Anterior cingulate cortex (tissue), 58 donors: ENCODE results near the gene TUT4.
A peak's percentile ranks its signal among the peaks of the same experiment; 100 is the strongest.

Source experiments
- DNase-seq, 58 donors: peaks; one replicate each; lab custom pipeline; 2025; lab: John Stamatoyannopoulos, UW

The TUT4 gene

DNA sequence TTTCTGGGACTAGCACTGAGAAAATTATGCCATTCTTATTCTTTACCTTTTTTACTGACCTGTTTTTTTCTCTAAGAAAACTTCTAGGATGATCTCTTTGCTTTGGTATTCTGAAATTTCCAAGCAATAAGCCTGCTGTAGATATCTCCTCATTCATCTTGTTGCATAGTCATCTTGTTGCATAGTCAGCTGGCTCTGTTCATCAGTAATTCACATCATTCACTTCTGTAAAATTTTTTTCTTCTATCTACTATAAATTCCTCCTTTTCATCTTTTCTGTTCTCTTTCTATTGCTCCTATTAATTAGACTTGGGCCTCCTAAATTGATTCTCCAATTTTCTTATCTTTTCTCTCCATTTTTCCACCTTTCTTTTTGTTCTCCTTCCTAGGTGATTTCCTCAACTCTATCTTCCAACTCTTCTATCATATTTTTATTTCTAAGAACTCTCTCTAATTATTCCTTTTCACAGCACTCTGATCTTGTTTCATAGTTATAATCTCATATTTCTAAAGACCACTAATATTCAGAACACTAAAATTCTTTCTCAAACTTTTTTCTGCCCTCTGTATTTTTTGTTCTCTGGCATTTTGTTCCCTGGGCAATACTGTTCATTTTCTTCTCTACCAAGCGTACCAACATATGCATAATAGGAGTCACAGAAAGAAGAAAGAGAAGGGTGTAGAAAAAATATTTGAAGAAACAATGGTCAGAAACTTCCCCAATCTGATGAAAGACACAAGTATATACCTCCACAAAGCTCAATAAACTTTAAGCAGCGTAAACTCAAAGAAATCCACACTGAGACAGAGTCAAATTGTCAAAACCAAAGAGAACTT, 17.7 kb downstream of the TUT4 start:
- no peak for DNase-seq

GRCh38 chr1:52533713-52534112, 19.2 kb downstream of the TUT4 start:
- no peak for DNase-seq

GRCh38 chr1:52532731-52533327, 20.1 kb downstream of the TUT4 start:
- DNase-seq: no peak

DNA sequence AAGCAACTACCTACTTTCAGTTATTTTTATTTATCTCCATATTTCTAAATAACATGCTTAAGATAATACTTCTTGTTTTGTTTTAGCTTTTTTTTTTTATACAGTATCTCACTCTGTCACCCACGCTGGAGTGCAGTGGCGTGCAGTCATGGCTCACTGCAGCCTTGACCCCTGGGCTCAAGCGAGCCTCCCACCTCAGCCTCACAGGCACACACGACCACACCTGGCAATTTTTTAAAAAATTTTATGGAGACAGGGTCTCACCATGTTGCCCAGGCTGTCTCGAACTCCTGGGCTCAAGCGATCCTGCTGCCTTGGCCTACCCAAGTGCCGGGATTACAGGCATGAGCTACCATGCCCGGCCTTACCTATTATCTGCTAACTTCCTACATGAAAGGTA, 20.6 kb downstream of the TUT4 start:
- DNase-seq: no peak

DNA sequence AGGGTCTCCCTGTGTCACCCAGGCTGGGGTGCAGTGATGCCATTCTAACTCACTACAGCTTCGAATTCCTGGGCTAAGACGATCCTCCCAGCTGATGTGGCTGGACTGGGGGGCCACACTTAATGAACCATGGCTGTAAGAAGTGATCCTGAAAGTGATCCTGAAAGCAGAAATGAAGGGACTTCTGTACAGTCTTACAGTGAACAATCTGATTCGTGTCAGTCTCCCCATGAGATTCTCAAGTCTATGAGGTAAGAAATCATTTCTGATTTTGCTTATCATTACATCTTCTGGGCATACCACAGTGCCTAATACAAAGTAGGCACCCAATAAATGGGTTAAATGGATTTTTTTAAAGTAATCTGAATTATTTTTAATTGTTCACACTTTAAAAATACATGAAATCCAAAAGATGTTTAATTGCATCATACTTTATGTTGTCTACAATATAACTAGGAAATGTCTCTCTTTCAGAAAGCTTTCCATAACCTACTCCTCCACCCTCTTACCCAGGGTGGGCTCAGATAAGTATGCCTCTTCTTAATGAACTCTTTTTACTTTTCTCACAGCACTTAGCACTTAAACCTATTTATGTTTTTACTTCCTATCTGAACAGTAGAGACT, 21.5 kb downstream of the TUT4 start:
- DNase-seq: no peak

DNA sequence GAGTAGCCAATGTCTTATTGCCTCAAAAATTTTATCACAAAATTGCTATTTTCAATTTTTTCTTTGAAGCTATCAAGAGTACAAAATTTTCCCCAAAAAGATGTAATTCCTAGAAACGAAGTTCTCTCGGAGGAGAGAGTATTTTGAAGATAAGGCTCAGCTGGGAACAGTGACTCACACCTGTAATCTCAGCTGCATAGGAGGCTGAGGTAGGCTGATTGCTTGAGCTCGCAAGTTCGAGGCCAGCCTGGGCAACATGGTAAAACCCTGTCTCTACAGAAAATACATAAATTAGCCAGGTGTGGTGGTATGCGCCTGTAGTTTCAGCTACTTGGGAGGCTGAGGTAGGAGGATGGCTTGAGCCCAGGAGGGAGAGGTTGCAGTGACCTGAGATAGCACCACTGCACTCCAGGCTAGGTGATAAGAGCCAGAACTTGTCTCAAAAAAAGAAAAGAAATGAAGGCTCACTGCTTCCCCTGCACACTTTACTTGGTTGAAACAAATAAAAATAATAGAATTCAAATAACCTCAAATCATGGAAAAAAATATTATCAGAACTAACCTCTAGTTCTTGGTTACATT, 22.2 kb downstream of the TUT4 start:
- DNase-seq: no peak

DNA sequence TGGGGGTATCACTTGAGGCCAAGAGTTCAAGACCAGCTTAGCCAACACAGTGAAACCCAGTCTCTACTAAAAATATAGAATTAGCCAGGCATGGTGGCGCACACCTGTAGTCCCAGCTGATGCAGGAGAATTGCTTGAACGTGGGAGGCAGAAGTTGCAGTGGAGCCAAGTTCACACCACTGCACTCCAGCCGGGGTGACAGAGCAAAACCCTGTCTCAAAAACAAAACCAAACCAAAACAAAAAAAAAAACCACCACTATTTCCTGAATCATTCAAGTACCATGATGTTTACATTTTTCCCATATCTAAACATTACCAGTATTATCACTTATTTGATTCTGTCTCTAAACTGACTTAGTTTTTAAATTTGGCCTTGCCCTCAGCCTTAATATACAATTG, 29.5 kb downstream of the TUT4 start:
- DNase-seq: no peak

DNA sequence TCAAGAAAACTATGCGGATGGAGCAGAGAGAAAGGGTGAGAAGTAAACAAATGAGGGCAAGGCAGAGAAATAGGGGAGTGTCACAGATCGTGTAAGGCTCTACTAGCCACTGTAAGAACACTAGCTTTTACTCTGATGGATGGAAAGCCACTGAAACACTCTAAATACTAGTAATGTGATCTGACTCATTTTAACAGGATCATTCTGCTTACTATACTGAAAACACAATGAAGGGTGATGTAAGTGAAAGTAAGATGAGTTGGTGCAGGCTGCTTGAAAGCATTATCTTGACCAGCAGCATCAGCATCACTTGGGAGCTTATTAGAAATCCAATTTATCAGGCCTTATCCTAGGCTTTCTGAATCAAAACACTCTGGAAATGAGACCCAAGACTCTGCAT, 32.7 kb downstream of the TUT4 start:
- no peak for DNase-seq

GRCh38 chr1:52518962-52519361, 33.9 kb downstream of the TUT4 start:
- DNase-seq: no peak

DNA sequence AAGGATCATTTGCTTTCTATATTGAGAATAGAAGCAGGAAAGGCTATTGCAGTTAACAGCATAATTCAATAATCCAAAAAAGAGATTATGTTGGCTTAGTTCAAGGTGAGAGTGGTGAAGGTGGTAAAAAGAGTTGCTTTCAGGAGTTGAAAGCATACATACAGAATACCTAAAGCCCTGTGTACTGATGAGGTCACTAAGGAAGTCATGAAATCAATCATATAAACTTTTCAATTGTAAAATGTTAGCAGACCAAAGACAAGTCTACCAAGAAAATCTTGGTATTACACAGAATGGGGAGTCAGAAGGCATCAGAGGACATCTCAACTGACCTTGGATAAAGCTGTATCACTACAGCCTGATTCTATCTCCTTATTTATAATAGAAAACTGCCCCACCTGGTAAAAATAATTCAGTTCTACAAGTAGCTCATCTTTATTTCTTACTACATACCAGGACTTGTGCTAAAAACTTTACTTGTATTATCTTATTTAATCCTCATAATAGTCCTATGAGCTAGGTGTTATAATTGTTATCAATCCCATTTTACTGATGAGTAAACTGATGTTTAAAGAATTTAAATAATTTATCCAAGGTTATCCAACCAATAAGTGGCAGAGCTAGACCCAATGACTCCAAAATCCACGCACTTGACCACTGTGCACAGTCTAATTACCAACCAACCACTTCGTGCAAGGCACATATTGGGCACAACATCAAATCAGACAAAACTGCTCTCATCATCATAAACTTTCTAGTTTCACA, 40.9 kb downstream of the TUT4 start:
- no peak for DNase-seq

DNA sequence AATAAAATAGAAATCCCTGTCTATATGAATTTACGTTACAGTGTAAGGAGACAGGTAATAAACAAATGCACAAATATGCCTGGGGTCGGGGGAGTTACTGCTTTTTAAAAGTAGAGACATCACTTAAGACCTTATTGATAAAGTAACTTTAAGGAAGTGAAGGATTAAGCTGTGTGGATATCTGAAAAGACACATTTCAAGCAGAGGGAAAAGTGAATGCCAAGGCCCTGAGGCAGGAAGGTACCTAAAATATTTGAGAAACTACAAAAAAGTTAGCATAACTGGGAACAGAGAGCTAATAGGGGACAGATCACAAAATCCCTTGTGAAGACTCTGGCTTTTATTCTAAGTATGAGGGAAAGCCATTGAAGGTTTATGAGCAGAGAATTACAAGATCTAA, 41.5 kb downstream of the TUT4 start:
- no peak for DNase-seq

DNA sequence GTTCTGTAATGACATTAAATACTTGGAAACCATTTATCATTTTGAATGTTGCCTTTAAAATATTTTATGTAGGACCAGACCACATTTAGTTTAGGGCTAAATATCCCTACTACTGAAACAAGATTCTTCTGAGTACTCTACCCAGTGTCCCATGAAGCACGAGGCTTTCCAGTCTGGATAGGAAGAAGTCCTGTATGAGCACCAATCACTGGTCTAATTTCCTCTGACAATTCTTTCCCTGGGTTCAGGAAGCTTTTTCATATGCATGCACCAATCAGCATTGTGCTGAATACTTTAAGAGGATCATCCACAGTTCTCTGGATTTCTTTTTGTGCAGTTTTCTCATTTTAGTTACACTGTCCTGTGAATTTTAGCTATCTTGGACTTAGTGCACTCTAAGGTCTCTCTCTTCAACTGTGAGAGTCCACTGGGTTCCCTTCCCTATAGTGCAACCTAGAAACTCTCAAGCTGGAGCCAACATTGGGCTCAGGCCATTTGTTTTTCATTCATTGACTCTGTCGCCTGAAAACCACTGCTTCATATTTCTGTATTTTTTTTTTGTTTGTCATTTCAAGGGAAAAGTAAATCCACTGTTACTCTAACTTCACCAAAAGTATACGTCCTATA, 45.9 kb downstream of the TUT4 start:
- no peak for DNase-seq

DNA sequence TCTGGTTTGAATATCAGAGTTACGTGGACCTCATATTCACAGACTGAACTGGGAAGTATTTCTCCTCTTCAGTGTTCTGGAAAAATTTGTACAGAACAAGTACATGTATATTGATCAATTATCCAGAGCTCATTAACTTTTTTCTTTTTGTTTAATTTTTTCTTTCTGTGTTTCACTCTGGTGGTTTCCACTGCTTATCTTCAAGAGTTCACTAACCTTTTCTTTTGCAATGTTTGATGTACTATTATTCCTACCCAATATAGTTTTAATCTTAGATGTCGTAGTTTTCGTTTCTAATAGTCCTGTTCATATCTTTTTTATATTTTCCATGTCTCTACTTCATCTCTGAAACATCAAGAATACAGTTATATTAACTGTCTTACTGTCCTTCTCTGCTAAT, 46.5 kb downstream of the TUT4 start:
- no peak for DNase-seq

DNA sequence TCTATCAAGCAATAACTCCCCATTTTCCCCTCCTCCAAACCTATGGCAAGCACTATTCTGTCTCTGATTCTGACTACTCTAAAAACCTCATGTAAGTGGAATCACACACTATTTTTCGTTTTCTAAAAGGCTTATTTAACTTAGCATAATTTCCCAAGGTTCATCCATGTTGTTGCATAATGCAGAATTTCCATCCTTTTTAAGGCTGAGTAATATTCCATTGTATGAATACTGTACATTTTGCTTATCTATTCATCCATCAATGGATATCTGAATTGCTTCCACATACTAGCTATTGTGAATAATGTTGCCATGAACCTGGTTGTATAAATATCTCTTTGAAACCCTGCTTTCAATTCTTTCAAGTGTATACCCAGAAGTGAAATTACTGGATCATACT, 48.2 kb downstream of the TUT4 start:
- DNase-seq: no peak

GRCh38 chr1:52503706-52504105, 49.2 kb downstream of the TUT4 start:
- DNase-seq: no peak

GRCh38 chr1:52502789-52503188, 50.1 kb downstream of the TUT4 start:
- peak in 4 of 58 donors; percentile 2 to 36 (median 2) for DNase-seq

- no peak for DNase-seq
Observed at GRCh38 chr1:52487632-52488031, 65.3 kb downstream of the TUT4 start.

GRCh38 chr1:52482326-52483004, 70.4 kb downstream of the TUT4 start:
- DNase-seq: peak in 1 of 58 donors; percentile 4

DNA sequence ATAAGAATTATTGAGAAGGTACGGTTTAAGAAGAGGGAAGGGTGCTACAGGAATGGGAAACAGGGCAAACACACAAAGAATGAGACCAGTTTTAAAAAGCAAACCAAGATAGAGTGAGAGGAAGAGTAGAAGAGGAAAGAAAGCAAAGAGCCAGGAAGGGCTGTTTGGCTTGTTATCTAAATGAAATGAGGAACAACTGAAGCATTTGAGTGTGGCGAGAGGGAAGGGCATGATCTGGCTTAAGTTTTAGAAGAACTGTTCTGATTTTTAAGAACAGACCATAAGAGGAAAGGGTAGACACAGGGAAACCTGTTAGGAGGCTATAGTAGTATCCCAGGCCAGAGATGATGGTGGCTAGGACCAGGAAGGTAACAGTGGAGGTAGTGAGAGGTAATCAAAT, 73.8 kb downstream of the TUT4 start:
- DNase-seq: no peak

- DNase-seq: no peak
Observed at GRCh38 chr1:52477876-52478275, 75.0 kb downstream of the TUT4 start.
